Osteocyte (in vitro differentiated cells): ENCODE data around the gene DGKQ. TPM values are rescaled to one million over a fixed set of nuclear protein-coding genes. Genes with fewer than 3 reads are reported as not detected.

ENCODE experiments used
- total RNA-seq: library from RNA; stranded (reverse); gene quantifications from 2 replicates; pipeline ENCODE4 v1.2.1, GENCODE V29; 2021

Gene DGKQ
- total RNA-seq, 1 donor from 2014 or later: 18.5 TPM

Other genes starting within 250 kb of the DGKQ start
- not detected in 2 replicates for gene CPLX1, start 147.4 kb downstream of the DGKQ start, total RNA-seq
- 76.7 and 93.8 TPM in 2 replicates for gene GAK, start 41.3 kb downstream of the DGKQ start, total RNA-seq
- 37.2 and 39.7 TPM in 2 replicates for gene TMEM175, start 41.1 kb downstream of the DGKQ start, total RNA-seq
- 58.0 and 67.8 TPM in 2 replicates for gene IDUA, start 13.5 kb upstream of the DGKQ start, total RNA-seq
- gene SLC26A1, start 19.8 kb upstream of the DGKQ start, total RNA-seq: 0.78 and 0.83 TPM in 2 replicates
- 56.9 and 59.8 TPM in 2 replicates for gene FGFRL1, start 38.1 kb upstream of the DGKQ start, total RNA-seq
- 3.5 and 3.8 TPM in 2 replicates for gene RNF212, start 140.0 kb upstream of the DGKQ start, total RNA-seq
- gene SPON2, start 199.0 kb upstream of the DGKQ start, total RNA-seq: 149 and 168 TPM in 2 replicates